H9 (cell line): ENCODE data around the gene CYSTM1. TPM values are rescaled to one million over a fixed set of nuclear protein-coding genes. Genes with fewer than 3 reads are reported as not detected.

Experiments used
- DNase-seq: peaks from one replicate; pipeline ENCODE4 v3.0.0-alpha.2; 2017
- H2AFZ ChIP-seq: one replicate; pipeline ENCODE4 v1.6.1; 2013; ENCODE audit warnings: mild to moderate bottlenecking, low read length, control low read depth, moderate library complexity
- H2AK5ac ChIP-seq: 2 replicates; pipeline ENCODE4 v1.6.1; 2013; ENCODE audit warnings: low read length, control low read depth, mixed read lengths; ENCODE audit not compliant: insufficient read length
- H2BK120ac ChIP-seq: one replicate; pipeline ENCODE4 v1.6.1; 2013; ENCODE audit warnings: low read depth, mild to moderate bottlenecking, low read length, control low read depth, inconsistent platforms; ENCODE audit not compliant: poor library complexity, severe bottlenecking
- H2BK12ac ChIP-seq: 2 replicates; pipeline ENCODE4 v1.6.1; 2013; ENCODE audit warnings: low read length, control low read depth, mixed read lengths, low read depth; ENCODE audit not compliant: insufficient read length
- H2BK15ac ChIP-seq: 2 replicates; pipeline ENCODE4 v1.6.1; 2013; ENCODE audit warnings: low read depth, low read length, control low read depth
- H2BK20ac ChIP-seq: one replicate; pipeline ENCODE4 v1.6.1; 2013; ENCODE audit warnings: low read depth, mild to moderate bottlenecking, low read length, control low read depth, inconsistent platforms; ENCODE audit not compliant: poor library complexity, severe bottlenecking
- H2BK5ac ChIP-seq: 2 replicates; pipeline ENCODE4 v1.6.1; 2013; ENCODE audit warnings: low read length, control low read depth, mixed read lengths; ENCODE audit not compliant: insufficient read length
- H3K14ac ChIP-seq: 2 replicates; pipeline ENCODE4 v1.6.1; 2013; ENCODE audit warnings: low read length, control low read depth; ENCODE audit not compliant: insufficient read depth
- H3K18ac ChIP-seq: 2 replicates; pipeline ENCODE4 v1.6.1; 2013; ENCODE audit warnings: low read depth, mild to moderate bottlenecking, mixed read lengths, low read length, control low read depth; ENCODE audit not compliant: insufficient read length
- H3K23ac ChIP-seq: 2 replicates; pipeline ENCODE4 v1.6.1; 2013; ENCODE audit warnings: low read length, control low read depth, mixed read lengths, low read depth; ENCODE audit not compliant: insufficient read length
- H3K23me2 ChIP-seq: 2 replicates; pipeline ENCODE4 v1.6.1; 2013; ENCODE audit warnings: low read depth, mild to moderate bottlenecking, mixed read lengths, low read length, control low read depth; ENCODE audit not compliant: insufficient read length, poor library complexity, severe bottlenecking
- H3K27ac ChIP-seq: 2 replicates; pipeline ENCODE4 v1.5.1; 2013; ENCODE audit warnings: low read length, control low read depth, mixed read lengths, low read depth; ENCODE audit not compliant: insufficient read length
- H3K27me3 ChIP-seq: 2 replicates; pipeline ENCODE4 v1.6.1; 2013; ENCODE audit warnings: low read length, control low read depth, inconsistent platforms; ENCODE audit not compliant: insufficient read depth
- H3K4ac ChIP-seq: 2 replicates; pipeline ENCODE4 v1.6.1; 2013; ENCODE audit warnings: low read depth, mild to moderate bottlenecking, control low read depth, inconsistent platforms, low read length, moderate library complexity
- H3K4me1 ChIP-seq: 2 replicates; pipeline ENCODE4 v1.6.1; 2013; ENCODE audit warnings: low read length, control low read depth, inconsistent platforms; ENCODE audit not compliant: insufficient read depth
- H3K4me2 ChIP-seq: 2 replicates; pipeline ENCODE4 v1.6.1; 2013; ENCODE audit warnings: low read length, control low read depth, mixed read lengths; ENCODE audit not compliant: insufficient read length, insufficient read depth
- H3K56ac ChIP-seq: 2 replicates; pipeline ENCODE4 v1.6.1; 2013; ENCODE audit warnings: low read depth, mild to moderate bottlenecking, mixed read lengths, low read length, control low read depth; ENCODE audit not compliant: insufficient read length
- H3K79me1 ChIP-seq: 2 replicates; pipeline ENCODE4 v1.6.1; 2013; ENCODE audit warnings: low read depth, mild to moderate bottlenecking, moderate library complexity, low read length, control low read depth, inconsistent platforms; ENCODE audit not compliant: insufficient read depth, poor library complexity, severe bottlenecking
- H3K79me2 ChIP-seq: 2 replicates; pipeline ENCODE4 v1.6.1; 2013; ENCODE audit warnings: low read length, control low read depth, inconsistent platforms; ENCODE audit not compliant: insufficient read depth
- H3K9ac ChIP-seq: 2 replicates; pipeline ENCODE4 v1.6.1; 2013; ENCODE audit warnings: low read length, control low read depth, mixed read lengths; ENCODE audit not compliant: insufficient read length; ENCODE audit errors: extremely low read depth
- H3K9me3 ChIP-seq: one replicate; pipeline ENCODE4 v1.6.1; 2013; ENCODE audit warnings: low read depth, low read length, inconsistent platforms; ENCODE audit not compliant: control insufficient read depth
- H3T11ph ChIP-seq: one replicate; pipeline ENCODE4 v1.6.1; 2013; ENCODE audit warnings: mild to moderate bottlenecking, low read length, control low read depth, inconsistent platforms
- H4K20me1 ChIP-seq: one replicate; pipeline ENCODE4 v1.6.1; 2013; ENCODE audit not compliant: control insufficient read depth, insufficient read length, insufficient read depth
- H4K5ac ChIP-seq: 2 replicates; pipeline ENCODE4 v1.6.1; 2013; ENCODE audit warnings: low read depth, mild to moderate bottlenecking, mixed read lengths, low read length, control low read depth; ENCODE audit not compliant: insufficient read length
- H4K8ac ChIP-seq: replicated peaks from 2 replicates; pipeline ENCODE4 v1.6.1; 2013; ENCODE audit warnings: low read length, control low read depth, mixed read lengths, low read depth; ENCODE audit not compliant: insufficient read length
- H4K91ac ChIP-seq: 2 replicates; pipeline ENCODE4 v1.6.1; 2013; ENCODE audit warnings: low read depth, mild to moderate bottlenecking, moderate library complexity, mixed read lengths, low read length, control low read depth; ENCODE audit not compliant: insufficient read length
- H3K27ac Mint-ChIP-seq, 3 experiments: 2 replicates in 2 of 3; 3 replicates in 1 of 3; pipeline ENCODE4 v1.8.0; 2020 to 2021; ENCODE audit warnings: mixed read lengths in 3 of 3, mild to moderate bottlenecking in 1 of 3, moderate library complexity in 1 of 3
- H3K27me3 Mint-ChIP-seq: 2 replicates; pipeline ENCODE4 v1.8.0; 2021; ENCODE audit warnings: low read depth, mild to moderate bottlenecking, moderate library complexity, mixed read lengths
- H3K36me3 Mint-ChIP-seq, 3 experiments: 2 replicates in 2 of 3; 3 replicates in 1 of 3; pipeline ENCODE4 v1.8.0; 2020 to 2021; ENCODE audit warnings: low read depth in 3 of 3, mixed read lengths in 3 of 3; ENCODE audit not compliant: insufficient read depth in 1 of 3
- H3K4me1 Mint-ChIP-seq, 2 experiments: 2 replicates each; pipeline ENCODE4 v1.8.0; 2020; ENCODE audit warnings: mixed read lengths in 2 of 2
- H3K4me3 Mint-ChIP-seq, 2 experiments: 2 replicates in 1 of 2; 3 replicates in 1 of 2; pipeline ENCODE4 v1.8.0; 2020 to 2021; ENCODE audit warnings: mild to moderate bottlenecking in 2 of 2, mixed read lengths in 2 of 2, moderate library complexity in 1 of 2
- H3K9me3 Mint-ChIP-seq, 2 experiments: 2 replicates in 1 of 2; 3 replicates in 1 of 2; pipeline ENCODE4 v1.8.0; 2020; ENCODE audit warnings: mild to moderate bottlenecking in 2 of 2, mixed read lengths in 2 of 2, moderate library complexity in 1 of 2
- whole genome bisulfite sequencing: extraction: QIAGEN DNeasy Blood & Tissue Kit; methylation state at CpG from one replicate; pipeline ENCODE4 v1.1.7; 2013; ENCODE audit warnings: missing lambda C conversion rate, low lambda C conversion rate, mixed read lengths; ENCODE audit not compliant: insufficient read length; ENCODE audit errors: extremely low coverage; 5-methylcytosine and 5-hydroxymethylcytosine counted together
- total RNA-seq: library from RNA; stranded (reverse); gene quantifications from 2 replicates; pipeline ENCODE4 v1.2.1, GENCODE V29; 2021
- TF ChIP-seq, protein P1 (sequence below): fragments of 200-600 bp; sonication (generic); conservative IDR thresholded peaks from 3 replicates; pipeline ENCODE4 v1.8.0; 2021; ENCODE audit warnings: antibody characterized with exemption, mild to moderate bottlenecking

Gene CYSTM1
- total RNA-seq, 1 experiment from 2014 or later: 20.6 TPM

DNA sequence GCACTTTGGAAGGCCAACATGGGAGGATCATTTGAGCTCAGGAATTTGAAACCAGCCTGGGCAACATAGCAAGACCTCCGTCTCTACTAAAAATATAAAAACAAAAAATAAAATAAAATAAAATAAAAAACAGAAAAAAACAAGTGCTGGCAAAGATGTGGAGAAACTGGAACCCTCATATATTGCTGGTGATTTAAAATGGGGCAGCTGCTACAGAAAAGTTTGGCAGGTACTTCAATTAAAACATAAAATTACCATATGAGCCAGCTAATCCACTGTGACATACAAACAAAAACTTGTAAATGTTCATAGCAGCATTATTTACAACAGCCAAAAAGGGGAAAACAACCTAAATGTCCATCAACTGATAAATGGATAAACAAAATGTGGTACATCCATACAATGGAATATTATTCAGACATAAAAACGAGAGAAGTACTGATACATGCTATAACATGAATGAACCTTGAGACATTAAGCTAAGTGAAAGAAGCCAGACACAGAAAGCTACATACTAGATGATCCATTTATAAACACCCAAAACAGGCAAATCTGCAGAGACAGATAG lies 85.2 kb downstream of the CYSTM1 start:
- Histone ChIP-seq H3K27ac (no peak overlapping the region), H4K8ac (no peak overlapping the region), H3K79me2 (0 out of 2 replicates have a peak, but pooled peaks cover 1% of the 10 kb centered on the region), H2AK5ac (no peak overlapping the region), H3K23me2 (no peaks in the 10 kb centered on the region), H3K56ac (no peak overlapping the region), H2BK12ac (no peak overlapping the region), H2AFZ (no peak overlapping the region), H3K14ac (no peak overlapping the region), H3K27me3 (no peaks in the 10 kb centered on the region), H3K9me3 (no peaks in the 10 kb centered on the region), H2BK15ac (no peak overlapping the region), H3K9ac (no peak overlapping the region), H4K5ac (no peak overlapping the region), H3K79me1 (peaks cover 5% of the 10 kb centered on the region), H3K4me2 (no peak overlapping the region), H2BK120ac (no peak overlapping the region), H2BK5ac (no peak overlapping the region), H4K91ac (no peak overlapping the region), H3K4me1 (peaks cover 3% of the 10 kb centered on the region; the same call in 1 of the 2 replicates), H2BK20ac (no peak overlapping the region), H3K18ac (no peak overlapping the region), H4K20me1 (no peaks in the 10 kb centered on the region), H3T11ph (no peak overlapping the region), H3K23ac (no peak overlapping the region), H3K4ac (no peak overlapping the region)
- Mint-ChIP-seq H3K27ac (no peak overlapping the region), H3K36me3 (peaks cover 4 to 15% (median 6%) of the 10 kb centered on the region in 3 experiments), H3K9me3 (no peaks in the 10 kb centered on the region), H3K4me3 (no peak overlapping the region), H3K4me1 (peaks cover 7 to 18% of the 10 kb centered on the region in 2 experiments; a peak in 3 of 4 replicates), H3K27me3 (no peaks in the 10 kb centered on the region)
- DNase-seq: no peak
- TF ChIP-seq, protein P1, sequence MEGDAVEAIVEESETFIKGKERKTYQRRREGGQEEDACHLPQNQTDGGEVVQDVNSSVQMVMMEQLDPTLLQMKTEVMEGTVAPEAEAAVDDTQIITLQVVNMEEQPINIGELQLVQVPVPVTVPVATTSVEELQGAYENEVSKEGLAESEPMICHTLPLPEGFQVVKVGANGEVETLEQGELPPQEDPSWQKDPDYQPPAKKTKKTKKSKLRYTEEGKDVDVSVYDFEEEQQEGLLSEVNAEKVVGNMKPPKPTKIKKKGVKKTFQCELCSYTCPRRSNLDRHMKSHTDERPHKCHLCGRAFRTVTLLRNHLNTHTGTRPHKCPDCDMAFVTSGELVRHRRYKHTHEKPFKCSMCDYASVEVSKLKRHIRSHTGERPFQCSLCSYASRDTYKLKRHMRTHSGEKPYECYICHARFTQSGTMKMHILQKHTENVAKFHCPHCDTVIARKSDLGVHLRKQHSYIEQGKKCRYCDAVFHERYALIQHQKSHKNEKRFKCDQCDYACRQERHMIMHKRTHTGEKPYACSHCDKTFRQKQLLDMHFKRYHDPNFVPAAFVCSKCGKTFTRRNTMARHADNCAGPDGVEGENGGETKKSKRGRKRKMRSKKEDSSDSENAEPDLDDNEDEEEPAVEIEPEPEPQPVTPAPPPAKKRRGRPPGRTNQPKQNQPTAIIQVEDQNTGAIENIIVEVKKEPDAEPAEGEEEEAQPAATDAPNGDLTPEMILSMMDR: no peak
- WGBS: no CpG with 5 or more reads among the region's 2 CpGs
